ENCODE measurements around the gene KIAA1210.

DNA sequence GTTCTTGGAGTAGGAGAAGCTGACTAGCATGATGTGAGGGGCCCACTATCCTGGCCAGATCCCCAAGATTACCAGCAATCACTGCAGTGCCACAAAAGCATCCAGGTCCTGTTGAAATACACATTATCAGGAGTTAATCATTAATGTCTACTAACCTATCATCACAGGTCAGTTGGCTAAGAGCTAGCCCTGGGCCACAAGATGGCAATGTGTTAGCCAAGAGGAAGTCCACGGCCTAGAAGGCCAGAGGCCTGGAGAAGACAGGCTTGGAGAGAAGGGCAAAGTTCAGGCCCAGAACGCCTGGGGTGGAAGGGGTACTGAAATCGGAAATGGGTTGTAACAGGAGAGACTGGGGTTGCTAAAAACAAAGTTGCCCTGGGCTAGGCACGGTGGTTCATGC lies 19.9 kb upstream of the KIAA1210 start:
- TF ChIP-seq, protein P1, sequence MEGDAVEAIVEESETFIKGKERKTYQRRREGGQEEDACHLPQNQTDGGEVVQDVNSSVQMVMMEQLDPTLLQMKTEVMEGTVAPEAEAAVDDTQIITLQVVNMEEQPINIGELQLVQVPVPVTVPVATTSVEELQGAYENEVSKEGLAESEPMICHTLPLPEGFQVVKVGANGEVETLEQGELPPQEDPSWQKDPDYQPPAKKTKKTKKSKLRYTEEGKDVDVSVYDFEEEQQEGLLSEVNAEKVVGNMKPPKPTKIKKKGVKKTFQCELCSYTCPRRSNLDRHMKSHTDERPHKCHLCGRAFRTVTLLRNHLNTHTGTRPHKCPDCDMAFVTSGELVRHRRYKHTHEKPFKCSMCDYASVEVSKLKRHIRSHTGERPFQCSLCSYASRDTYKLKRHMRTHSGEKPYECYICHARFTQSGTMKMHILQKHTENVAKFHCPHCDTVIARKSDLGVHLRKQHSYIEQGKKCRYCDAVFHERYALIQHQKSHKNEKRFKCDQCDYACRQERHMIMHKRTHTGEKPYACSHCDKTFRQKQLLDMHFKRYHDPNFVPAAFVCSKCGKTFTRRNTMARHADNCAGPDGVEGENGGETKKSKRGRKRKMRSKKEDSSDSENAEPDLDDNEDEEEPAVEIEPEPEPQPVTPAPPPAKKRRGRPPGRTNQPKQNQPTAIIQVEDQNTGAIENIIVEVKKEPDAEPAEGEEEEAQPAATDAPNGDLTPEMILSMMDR (IDR thresholded peaks at IDR 0.05; ENCODE audit: control extremely low read depth in 1 of 3, insufficient read depth in 1 of 3, low read depth in 1 of 3, low read length in 3 of 3): no peak
- no peak for TF ChIP-seq SP2 (IDR thresholded peaks at IDR 0.05; ENCODE audit: low read length)
- TF ChIP-seq TAF1 (IDR thresholded peaks at IDR 0.05; ENCODE audit: low read depth, low read length): no peak
- TF ChIP-seq, protein P2, sequence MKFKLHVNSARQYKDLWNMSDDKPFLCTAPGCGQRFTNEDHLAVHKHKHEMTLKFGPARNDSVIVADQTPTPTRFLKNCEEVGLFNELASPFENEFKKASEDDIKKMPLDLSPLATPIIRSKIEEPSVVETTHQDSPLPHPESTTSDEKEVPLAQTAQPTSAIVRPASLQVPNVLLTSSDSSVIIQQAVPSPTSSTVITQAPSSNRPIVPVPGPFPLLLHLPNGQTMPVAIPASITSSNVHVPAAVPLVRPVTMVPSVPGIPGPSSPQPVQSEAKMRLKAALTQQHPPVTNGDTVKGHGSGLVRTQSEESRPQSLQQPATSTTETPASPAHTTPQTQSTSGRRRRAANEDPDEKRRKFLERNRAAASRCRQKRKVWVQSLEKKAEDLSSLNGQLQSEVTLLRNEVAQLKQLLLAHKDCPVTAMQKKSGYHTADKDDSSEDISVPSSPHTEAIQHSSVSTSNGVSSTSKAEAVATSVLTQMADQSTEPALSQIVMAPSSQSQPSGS (IDR thresholded peaks at IDR 0.05; ENCODE audit: low read length): no peak
- TF ChIP-seq POLR2AphosphoS5 (IDR thresholded peaks at IDR 0.05; ENCODE audit: low read depth, low read length): no peak
- TF ChIP-seq, protein P3, sequence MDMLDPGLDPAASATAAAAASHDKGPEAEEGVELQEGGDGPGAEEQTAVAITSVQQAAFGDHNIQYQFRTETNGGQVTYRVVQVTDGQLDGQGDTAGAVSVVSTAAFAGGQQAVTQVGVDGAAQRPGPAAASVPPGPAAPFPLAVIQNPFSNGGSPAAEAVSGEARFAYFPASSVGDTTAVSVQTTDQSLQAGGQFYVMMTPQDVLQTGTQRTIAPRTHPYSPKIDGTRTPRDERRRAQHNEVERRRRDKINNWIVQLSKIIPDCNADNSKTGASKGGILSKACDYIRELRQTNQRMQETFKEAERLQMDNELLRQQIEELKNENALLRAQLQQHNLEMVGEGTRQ (IDR thresholded peaks at IDR 0.05; ENCODE audit: low read length): no peak
- no peak for TF ChIP-seq FOSL1 (IDR thresholded peaks at IDR 0.05; ENCODE audit: insufficient read depth, low read depth, low read length)
- TF ChIP-seq EZH2 (IDR thresholded peaks at IDR 0.05; ENCODE audit: low read depth, low read length, severe bottlenecking): no peak
- no peak for TF ChIP-seq YY1 (IDR thresholded peaks at IDR 0.05; ENCODE audit: low read depth, low read length)
- no peak for TF ChIP-seq RAD21 (IDR thresholded peaks at IDR 0.05 in 1 of 2, conservative IDR thresholded peaks at IDR 0.05 in 1 of 2; ENCODE audit: low read depth in 2 of 2, low read length in 2 of 2)
- TF ChIP-seq, protein P4, sequence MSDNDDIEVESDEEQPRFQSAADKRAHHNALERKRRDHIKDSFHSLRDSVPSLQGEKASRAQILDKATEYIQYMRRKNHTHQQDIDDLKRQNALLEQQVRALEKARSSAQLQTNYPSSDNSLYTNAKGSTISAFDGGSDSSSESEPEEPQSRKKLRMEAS (IDR thresholded peaks at IDR 0.05): no peak
- TF ChIP-seq BRCA1 (IDR thresholded peaks at IDR 0.05; ENCODE audit: low read depth, low read length): no peak
- no peak for TF ChIP-seq CTBP2 (IDR thresholded peaks at IDR 0.05; ENCODE audit: borderline replicate concordance, insufficient read depth, insufficient read length, low read length)

Measured in H1 (cell line).